GM19240 (cell line): ENCODE measurements around the gene RBM33.
A peak's percentile ranks its signal among the peaks of the same experiment; 100 is the strongest.
"Not testable (repeated sequence)": the region's sequence is repeated elsewhere in the genome, so short reads cannot be mapped to it uniquely, and the experiment has no call there.

ENCODE experiments used
- DNase-seq: peaks from one replicate; pipeline ENCODE4 v3.0.0; 2011; ENCODE audit warnings: low spot score; ENCODE audit not compliant: insufficient read length

RBM33 gene

DNA sequence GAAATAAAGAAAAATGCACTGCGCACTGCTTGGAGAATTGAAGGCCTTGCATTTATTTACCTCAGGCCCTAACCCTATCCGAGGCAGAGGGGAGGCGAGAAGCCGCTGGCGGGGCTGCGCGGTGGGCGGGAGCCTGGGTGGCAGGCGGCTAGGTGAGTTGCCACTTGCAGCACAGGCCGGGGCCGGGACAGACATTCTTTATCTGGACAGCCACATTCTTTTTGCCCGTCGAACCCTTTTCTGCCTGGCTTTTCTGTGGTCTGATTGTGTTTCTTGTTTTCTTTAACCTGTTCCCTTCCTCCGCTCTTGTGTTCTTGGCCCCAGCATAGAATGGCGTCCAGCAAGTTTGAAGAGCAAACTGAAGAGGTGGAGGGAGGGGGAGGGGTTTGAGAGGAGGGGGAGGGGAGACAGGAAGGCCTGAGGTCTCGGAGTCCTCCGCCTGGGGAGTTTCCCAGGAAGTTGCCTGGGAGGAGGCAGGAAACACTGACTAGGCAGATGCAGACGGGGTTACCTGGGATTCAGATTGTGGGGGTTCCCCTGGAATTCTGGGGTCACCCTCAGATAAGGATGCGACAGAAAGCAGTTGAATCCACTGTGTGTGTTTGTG, 162.7 kb downstream of the RBM33 start:
- no peak for DNase-seq

- DNase-seq, result no peak
These were observed 163.5 kb downstream of the RBM33 start for GRCh38 chr7:155807789-155808548.

DNA sequence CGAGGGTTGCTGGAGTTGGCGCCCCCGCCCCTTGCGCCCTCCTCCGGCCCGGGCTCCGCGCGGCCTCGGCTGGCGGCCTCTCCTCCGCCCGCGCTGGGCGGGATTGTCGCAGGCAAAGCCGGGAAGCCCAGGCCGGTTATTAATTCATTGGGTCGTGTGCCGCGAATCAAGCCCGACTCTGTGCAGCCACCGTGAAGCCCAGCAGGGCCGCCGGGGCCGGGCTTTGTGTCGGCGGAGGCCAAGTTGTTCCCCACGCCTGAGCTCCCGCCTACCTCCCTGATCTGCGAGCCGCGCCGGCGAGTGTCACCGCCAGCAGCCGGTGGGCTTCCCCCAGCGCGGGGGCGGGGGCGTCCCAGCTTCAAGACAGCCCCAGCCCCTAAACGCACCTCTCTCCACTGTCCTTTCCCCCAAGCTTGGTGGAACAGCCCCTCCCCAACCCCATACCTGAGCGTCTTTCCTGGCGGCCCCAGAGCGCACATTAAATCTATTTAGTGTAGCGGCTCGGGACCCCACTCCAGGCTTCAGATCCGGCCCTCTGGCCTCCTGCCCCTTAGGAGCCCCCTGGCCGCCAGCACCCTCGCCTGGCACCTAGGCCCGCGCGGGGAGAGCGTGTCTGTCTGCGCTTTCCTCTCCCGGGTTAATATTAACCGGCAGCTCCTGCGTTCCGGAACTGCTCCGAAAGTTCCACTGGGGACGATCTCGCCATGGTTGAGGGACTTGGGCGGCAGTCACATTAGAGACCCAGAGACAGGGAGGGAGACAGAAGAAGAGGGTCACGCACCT, 164.3 kb downstream of the RBM33 start:
- DNase-seq, result no peak

GRCh38 chr7:155809332-155809946, 165.0 kb downstream of the RBM33 start:
- no peak for DNase-seq

DNA sequence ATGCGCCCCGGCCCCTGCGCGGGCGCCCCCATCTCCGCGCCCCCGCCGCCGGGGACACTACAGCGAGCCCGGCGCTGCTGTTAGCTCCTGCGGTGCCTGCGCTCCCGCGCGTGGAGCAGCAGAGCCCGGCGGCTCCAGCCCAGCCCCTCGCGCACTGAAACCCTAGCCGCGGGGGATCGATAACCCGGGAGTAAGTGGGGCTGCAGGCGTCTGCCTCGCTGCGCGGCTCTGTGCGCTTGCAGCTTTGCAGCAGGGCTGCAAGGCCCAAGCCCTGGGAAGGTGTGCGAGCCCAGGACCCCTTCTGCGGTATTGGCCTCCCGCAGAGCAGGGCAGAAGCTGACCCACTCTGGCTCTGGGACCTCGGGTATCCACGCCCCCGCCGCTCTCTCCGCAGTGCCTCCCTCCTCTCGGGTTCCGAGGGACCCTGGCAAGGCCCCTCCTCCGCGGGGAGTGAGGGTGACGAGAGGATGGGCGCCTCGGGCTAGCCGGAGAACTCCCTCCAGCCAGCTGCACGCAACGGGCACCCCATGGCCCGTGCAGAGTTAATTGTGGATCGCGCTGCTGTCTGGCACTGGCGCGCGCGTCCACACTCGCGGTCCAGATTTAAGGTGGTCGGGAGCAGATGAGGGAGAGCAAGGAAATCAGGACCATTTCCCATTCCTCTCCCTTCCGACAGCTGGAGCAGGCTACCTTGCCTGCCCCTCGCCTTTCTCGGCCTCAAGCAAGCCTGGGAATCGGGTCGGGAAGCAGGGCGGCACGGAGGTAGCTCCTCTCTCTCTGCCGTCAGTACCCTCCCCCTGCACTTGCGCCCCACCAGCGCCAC, 165.7 kb downstream of the RBM33 start:
- DNase-seq, result no peak

- no peak for DNase-seq
These were observed 166.5 kb downstream of the RBM33 start for GRCh38 chr7:155810770-155811559.

DNA sequence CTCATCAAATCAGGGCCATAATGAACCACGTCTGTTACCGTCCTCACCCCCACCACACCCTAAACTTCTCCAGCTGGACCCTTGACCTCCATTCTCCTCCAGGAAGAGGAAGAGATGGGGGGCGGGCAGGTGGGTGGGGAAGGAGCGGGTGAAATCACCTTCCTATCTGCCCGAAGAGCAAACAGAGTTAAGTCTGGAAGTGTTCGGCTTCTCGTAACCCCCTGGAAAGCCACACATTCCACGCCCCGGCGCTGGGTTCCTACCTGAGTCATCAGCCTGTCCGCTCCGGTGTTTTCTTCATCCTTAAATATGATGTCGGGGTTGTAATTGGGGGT, 167.1 kb downstream of the RBM33 start:
- DNase-seq, result no peak

DNA sequence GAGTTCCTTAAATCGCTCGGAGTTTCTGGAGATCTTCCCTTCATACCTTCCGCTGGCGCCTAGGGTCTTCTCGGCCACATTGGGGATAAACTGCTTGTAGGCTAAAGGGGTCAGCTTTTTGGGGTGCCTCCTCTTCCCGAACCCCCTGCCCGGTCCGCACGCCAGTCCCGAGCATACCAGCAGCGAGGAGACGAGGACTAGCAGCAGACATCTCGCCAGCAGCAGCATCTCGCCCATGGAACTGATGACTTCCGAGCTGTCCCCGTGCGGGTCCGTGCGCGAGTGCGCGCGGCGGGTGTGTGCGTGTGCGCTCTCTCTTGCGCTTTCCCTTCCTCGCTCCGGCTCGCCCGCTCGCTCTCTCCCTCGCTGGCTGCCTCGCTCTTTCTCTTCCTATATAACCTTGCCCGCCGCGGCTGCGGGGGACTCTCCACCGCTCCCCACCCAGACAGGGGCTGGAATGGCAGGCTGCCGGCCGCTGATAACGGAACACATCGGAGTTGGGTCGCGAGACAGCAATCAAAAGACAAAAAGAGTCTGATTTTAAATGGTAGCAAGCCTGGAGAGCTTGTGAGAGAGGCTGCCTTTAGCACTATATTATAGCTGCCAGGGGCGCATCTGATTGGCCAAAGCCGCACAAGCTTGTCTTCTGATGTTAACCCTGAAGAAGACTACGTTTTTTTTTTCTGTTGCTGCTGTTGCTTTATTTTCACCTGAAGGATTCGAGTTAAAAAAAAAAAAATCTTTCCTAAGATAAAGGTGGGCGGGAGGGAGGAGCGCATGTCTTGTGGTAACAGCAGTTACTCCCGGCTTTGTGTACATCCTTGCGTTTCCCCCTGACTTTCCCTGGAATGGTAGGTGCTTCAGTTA, 167.7 kb downstream of the RBM33 start, which contains the start of gene SHH:
Gene SHH (minus strand): TSS at position 569 of the 867 bp plus-strand sequence. CDS start 341 bp downstream, at position 228.
- no peak for DNase-seq

DNA sequence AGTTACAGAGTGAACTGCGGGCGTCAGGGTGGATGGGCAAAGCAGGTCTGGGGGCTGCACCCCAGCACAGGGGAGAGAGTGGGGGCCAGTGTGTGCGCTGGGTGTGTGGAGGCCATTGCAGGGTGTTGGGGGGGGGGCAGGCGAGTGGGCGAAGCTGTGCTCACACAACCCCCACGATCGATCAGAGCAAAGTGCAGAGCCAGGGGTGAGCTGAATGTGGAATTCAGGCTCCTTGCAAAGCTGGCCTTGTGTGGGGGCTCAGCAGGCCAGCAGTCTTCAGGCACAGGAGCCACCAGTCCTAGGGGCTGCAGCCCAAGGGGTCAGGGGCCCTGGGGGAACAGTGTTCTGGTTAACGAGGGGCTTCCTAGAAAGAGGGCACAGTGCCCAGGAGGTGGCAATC, 168.7 kb downstream of the RBM33 start:
- no peak for DNase-seq

DNA sequence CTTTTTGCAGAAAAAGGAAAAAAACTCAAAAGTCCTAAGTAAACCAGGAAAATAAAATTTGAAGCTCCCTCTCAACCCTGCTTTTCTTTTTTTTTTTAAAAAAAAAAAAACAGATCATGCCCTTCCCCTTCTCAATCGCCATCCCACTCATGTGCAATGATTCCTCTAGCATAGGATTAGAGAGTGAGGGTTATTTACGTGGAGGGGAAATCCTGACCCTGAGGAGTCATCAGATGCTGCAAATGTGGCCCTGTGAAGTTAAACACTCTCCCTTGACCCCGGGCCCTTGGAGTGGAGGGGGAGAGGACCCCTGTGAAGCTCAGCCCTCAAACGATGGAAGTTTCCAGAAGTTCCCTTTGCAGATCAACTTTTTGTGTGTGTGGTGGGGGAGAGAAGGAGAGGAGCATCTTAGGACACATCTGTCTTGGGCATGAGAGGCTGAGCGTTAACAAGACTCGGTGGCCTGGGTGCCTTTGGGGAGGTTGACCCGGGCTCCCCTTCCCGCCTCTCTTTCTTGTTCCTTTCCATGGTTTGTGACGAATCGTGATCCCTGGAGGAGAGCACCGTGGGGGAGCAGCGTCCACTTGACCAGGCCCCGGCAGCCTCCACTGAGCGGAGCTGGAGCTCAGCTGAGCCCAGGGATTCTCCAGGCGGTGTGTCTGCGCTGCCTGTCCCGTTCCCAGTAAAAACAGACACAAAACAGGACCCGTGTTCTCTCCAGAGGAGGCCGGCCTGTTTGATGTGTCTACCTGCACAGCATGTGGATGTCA, 169.3 kb downstream of the RBM33 start:
- no peak for DNase-seq

DNA sequence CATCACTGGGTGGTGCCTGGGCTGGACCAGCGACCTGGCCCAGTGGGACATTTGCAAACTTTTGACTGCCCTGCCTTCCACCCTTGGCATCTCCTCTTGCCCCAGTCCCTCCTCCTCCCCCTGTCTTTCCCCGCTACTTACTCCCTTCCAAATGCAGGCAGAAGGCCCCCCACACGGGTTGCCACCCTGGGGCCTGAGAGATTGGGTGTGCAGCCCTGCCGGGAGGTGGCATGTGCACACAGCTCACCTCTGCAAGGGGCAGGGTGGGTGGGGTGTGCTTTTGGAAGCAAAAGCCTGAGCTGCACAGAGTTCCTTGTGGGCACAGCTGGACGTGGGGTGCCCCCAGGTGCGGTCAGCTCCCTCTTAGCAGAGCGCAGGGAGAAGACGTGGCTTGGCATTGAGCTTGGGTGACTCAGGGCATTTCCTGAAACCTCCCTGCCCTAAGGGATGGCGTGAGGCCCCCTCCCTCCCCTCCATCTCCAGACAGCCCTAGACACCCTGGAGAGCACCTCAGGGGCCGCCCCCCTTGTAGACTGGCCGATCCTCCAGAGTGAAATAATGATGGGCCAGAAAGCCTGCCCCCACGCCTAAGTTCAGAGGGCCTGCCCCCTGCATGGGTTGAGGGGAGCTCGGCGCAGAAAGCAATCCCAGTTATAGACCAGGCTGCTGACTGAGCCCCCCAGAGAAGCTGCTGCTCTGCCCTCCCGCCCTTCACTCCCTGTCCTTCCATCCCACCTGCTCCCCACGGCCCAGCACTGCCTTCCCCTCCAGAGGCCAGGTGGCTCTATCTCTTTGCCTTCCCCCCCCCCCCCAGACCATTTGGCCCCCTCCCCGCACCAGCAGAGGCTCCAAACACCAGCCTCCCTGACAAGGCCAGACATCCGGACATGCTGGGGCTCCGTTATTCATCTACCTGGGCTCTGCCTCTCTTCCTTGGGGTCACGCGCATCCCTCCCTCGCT, 170.1 kb downstream of the RBM33 start:
- no peak for DNase-seq

GRCh38 chr7:155815332-155816191, 171.1 kb downstream of the RBM33 start:
- DNase-seq, result peak; percentile 75

- DNase-seq, result no peak
These were observed 171.7 kb downstream of the RBM33 start for GRCh38 chr7:155816192-155816508.

GRCh38 chr7:155816996-155817395, 172.5 kb downstream of the RBM33 start:
- DNase-seq, result no peak

DNA sequence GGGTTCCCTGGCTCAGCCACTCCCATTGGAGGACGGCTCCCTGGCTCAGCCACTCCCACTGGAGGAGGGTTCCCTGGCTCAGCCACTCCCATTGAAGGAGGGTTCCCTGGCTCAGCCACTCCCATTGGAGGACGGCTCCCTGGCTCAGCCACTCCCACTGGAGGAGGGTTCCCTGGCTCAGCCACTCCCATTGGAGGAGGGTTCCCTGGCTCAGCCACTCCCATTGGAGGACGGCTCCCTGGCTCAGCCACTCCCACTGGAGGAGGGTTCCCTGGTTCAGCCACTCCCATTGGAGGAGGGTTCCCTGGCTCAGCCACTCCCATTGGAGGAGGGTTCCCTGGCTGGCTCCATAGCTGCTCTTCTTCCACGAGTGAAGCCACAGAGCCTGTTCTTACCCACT, 173.1 kb downstream of the RBM33 start:
- not testable (repeated sequence) for DNase-seq

DNA sequence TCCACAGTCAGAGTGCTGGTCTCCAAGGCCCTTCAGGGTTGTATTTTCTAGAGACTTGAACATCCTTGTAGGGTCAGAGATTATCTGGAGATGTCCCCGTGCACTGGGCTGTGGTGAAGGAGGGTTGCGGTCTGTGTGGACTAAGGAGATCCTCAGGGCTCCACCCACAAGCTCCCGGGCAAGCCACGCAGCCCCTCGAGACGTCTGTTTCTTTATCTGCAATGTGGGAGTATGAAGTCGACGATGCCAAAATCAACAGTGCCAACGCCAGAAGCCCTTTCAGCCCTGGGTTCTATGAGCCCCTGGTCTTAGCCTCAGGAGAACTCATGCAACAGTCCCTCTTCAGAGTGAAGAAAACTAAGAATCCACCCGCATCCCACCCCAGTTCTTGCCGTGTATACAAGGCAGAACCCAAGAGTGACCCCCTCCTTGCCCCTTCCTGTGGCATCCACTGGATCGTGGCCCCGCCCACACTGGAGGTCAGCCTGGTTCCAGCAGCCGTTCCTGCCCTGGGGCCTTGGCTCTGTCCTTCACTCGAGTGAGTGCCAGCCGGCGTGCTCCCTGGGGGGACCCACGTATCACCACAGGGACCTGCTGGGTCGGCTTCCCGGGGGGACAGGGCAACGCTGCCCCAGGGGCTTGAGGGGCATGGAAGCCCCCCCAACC, 173.8 kb downstream of the RBM33 start:
- DNase-seq, result no peak
